A549 treated with CpdA at 1 μM for 4 hours (cell line): Measurements from ENCODE around the gene KMT5B. TPM values are rescaled to one million over a fixed set of nuclear protein-coding genes. Genes with fewer than 3 reads are reported as not detected.

Experiments used
- total RNA-seq: library from RNA; stranded (reverse); fragments of 200-300 nt; extraction: Qiagen RNA extraction; gene quantifications from 5 replicates; pipeline ENCODE4 v1.2.3, GENCODE V29; 2022; ENCODE audit warnings: low read depth

The KMT5B gene
- total RNA-seq, result 18.5 to 27.3 TPM (median 20.1 TPM) in 5 replicates

DNA sequence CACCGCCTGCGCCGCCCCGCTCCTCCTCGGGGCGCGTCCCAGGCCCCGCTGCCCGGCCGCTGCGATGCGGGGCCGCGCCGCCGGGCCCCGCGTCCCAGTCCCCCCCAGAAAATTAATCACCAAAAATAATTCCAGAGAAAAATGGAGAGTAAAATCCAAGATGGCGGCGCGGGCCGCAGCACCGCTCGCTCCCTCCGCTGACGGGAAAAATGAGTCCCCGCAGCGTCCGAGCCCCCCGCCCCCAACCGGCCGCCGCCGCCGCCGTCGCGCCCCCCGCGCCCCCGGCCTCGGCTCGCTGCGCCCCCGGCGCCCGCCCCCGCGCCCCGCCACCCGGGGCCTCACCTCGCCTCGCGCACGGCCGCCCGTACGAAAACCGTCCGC, at the start of gene KMT5B:
Gene KMT5B, minus strand, starts transcription at position 162 of the 381 bp plus-strand sequence. CDS start 23,220 bp downstream, outside the sequence.

DNA sequence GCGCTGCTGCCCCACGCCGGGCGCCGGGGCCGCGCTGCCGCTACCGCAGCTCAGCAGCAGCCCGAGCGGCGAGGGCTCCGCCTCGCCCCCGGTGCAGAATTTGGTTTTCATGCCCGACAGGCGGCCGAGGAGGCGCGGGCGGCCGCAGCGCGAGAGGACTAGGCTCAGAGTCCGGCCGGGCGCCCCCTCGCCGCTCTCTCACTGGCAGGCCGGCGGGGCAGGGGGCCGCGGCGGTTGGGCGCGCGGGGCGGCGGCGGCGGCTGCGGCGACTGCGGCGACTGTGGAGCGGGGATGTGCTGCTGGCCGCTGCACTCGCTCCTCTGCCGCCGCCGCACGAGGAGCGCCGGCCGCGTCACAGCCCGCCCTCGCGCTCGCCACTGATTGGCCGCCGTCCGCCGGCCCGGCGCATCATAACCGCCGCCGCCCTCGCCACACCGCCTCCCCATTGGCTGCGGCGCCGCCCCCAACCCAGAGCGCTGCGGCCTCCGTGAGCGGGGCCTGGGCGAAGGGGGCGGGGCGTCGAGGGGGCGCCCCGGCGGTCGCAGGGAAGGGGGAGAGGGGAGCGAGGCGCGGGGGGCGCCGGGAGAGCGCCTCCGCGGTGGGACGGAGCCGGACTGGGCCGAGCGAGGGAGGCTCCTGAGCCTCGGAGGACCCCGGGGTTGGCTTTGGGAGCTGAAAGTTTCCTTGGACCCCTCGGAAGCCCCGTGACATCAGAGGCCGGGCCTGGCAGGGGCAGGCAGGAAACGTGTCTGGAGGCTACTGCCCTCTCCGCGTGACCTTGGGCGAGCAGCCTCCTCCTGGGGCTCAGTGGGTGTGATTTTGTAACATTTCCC, 91.8 kb downstream of the KMT5B start, which contains the start of gene CHKA:
Gene CHKA, minus strand, starts transcription at position 322 of the 833 bp plus-strand sequence. Its CDS starts 211 bp downstream, at position 111.

Other genes starting within 250 kb of the KMT5B start
- gene UNC93B1, start 209.2 kb downstream of the KMT5B start, total RNA-seq, result 57.9 to 77.3 TPM (median 69.7 TPM) in 5 replicates
- gene ALDH3B1, start 203.0 kb downstream of the KMT5B start, total RNA-seq, result 110 to 131 TPM (median 118 TPM) in 5 replicates
- gene NDUFS8, start 182.6 kb downstream of the KMT5B start, total RNA-seq, result 265 to 410 TPM (median 387 TPM) in 5 replicates
- gene TCIRG1, start 174.3 kb downstream of the KMT5B start, total RNA-seq, result 97.2 to 180 TPM (median 125 TPM) in 5 replicates
- 26.7 to 30.3 TPM (median 27.4 TPM) in 5 replicates for gene CHKA, start 91.9 kb downstream of the KMT5B start, total RNA-seq
- gene C11orf24, start 58.7 kb upstream of the KMT5B start, total RNA-seq, result 50.1 to 62.2 TPM (median 60.4 TPM) in 5 replicates
- gene LRP5, start 99.3 kb upstream of the KMT5B start, total RNA-seq, result 38.8 to 62.0 TPM (median 57.0 TPM) in 5 replicates
- 45.8 to 63.5 TPM (median 56.8 TPM) in 5 replicates for gene PPP6R3, start 247.5 kb upstream of the KMT5B start, total RNA-seq